Activated naive CD8-positive, alpha-beta T cell (primary cell): ENCODE results near the gene RPUSD1.

Source experiments
- H3K27ac Mint-ChIP-seq: one replicate; pipeline ENCODE4 v1.8.0; 2021; ENCODE audit warnings: mixed read lengths
- H3K27me3 Mint-ChIP-seq: one replicate; pipeline ENCODE4 v1.8.0; 2021; ENCODE audit warnings: mixed read lengths
- H3K36me3 Mint-ChIP-seq: one replicate; pipeline ENCODE4 v1.8.0; 2021; ENCODE audit warnings: mixed read lengths
- H3K4me1 Mint-ChIP-seq: one replicate; pipeline ENCODE4 v1.8.0; 2021; ENCODE audit warnings: low read depth, mixed read lengths
- H3K4me3 Mint-ChIP-seq: one replicate; pipeline ENCODE4 v1.8.0; 2021; ENCODE audit warnings: mild to moderate bottlenecking, mixed read lengths
- H3K9me3 Mint-ChIP-seq: one replicate; pipeline ENCODE4 v1.8.0; 2021; ENCODE audit warnings: low read depth, mixed read lengths

The RPUSD1 gene

DNA sequence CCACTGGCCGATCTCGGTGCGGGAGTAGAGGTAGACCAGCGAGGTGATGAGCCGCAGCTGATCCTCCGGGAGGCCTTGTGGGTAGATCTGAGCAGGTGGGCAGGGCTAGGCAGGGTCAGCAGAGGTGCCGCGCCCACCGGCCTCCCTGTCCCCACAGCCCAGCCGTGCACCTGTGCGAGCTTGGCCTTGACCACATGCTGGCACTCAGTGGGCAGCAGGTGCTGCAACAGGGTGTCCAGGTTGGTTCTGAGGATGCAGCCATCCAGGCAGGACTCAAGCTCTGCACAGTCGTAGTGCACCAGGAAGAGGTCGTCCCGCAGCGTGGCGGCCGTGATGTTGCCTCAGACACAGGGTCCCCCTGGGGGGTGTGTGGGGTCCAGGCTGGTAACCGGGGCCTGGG lies 15.2 kb downstream of the RPUSD1 start:
- Mint-ChIP-seq H3K4me3 (no peak overlapping the region), H3K27me3 (peaks cover 2% of the 10 kb centered on the region), H3K36me3 (no peaks in the 10 kb centered on the region), H3K9me3 (no peaks in the 10 kb centered on the region), H3K4me1 (no peaks in the 10 kb centered on the region), H3K27ac (no peak overlapping the region)

- H3K36me3 Mint-ChIP-seq, result no peaks in the 10 kb centered on the region
- no peak overlapping the region for H3K4me3 Mint-ChIP-seq
- no peak overlapping the region for H3K27ac Mint-ChIP-seq
- no peaks in the 10 kb centered on the region for H3K4me1 Mint-ChIP-seq
- H3K9me3 Mint-ChIP-seq, result no peaks in the 10 kb centered on the region
- no peaks in the 10 kb centered on the region for H3K27me3 Mint-ChIP-seq
Observed at GRCh38 chr16:770411-770810, 17.8 kb downstream of the RPUSD1 start.

DNA sequence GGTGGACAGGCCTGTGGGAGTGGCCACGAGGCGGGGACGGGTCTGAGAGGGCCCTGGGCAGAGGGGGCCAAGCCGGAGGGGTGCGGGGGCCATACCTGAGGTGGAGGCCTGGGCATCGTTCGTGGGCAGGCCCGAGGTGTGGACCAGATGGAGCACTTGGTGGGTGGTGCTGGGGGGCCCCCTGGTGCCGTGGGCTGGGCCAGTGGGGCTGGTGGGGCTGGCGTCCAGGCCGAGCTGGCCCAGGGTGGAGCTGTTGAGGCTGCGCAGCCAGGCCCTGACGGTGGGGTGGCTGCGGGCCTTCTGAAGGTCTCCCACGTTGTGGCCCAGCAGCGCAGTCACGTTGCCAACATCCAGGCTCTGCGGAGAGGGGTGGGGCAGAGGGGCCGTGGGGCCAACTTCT lies 18.2 kb downstream of the RPUSD1 start:
- H3K4me3 Mint-ChIP-seq, result no peak overlapping the region
- H3K36me3 Mint-ChIP-seq, result no peaks in the 10 kb centered on the region
- H3K9me3 Mint-ChIP-seq, result no peaks in the 10 kb centered on the region
- H3K27me3 Mint-ChIP-seq, result no peaks in the 10 kb centered on the region
- H3K27ac Mint-ChIP-seq, result no peak overlapping the region
- no peaks in the 10 kb centered on the region for H3K4me1 Mint-ChIP-seq

DNA sequence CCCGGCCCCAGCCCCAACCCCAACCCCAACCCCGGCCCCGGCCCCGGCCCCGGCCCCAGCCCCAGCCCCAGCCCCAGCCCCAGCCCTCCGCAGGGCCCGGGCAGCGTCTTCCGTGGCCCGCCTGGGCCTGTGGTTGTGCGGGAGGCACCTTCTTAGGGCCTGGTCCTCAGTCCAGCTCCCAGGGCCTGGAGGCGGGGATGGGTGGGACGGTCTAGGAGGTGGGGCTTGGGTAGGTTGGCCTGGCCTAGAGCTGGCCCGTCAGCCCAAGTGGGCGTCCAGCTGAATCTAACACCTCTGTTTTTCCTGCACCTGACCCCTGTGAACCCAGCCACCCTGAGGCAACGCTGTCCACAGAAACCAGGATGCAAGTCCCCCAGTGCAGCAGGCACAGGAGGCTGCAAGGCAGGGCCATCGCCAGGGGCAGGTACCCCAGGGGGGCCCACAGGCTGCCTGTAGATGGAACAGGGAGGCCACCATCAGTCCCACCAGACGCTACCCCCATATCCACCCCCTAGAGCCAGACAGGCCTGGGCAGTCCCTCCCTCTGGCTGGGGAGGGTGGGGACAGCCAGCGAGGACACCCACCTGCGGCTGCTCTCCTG lies 18.9 kb downstream of the RPUSD1 start:
- Mint-ChIP-seq H3K36me3 (no peaks in the 10 kb centered on the region), H3K9me3 (no peaks in the 10 kb centered on the region), H3K4me3 (no peak overlapping the region), H3K27ac (no peak overlapping the region), H3K27me3 (no peaks in the 10 kb centered on the region), H3K4me1 (no peaks in the 10 kb centered on the region)

GRCh38 chr16:768428-768827 lies 19.8 kb downstream of the RPUSD1 start:
- H3K9me3 Mint-ChIP-seq, result no peaks in the 10 kb centered on the region
- H3K4me1 Mint-ChIP-seq, result no peaks in the 10 kb centered on the region
- no peak overlapping the region for H3K4me3 Mint-ChIP-seq
- H3K36me3 Mint-ChIP-seq, result no peaks in the 10 kb centered on the region
- H3K27ac Mint-ChIP-seq, result no peak overlapping the region
- H3K27me3 Mint-ChIP-seq, result no peaks in the 10 kb centered on the region

DNA sequence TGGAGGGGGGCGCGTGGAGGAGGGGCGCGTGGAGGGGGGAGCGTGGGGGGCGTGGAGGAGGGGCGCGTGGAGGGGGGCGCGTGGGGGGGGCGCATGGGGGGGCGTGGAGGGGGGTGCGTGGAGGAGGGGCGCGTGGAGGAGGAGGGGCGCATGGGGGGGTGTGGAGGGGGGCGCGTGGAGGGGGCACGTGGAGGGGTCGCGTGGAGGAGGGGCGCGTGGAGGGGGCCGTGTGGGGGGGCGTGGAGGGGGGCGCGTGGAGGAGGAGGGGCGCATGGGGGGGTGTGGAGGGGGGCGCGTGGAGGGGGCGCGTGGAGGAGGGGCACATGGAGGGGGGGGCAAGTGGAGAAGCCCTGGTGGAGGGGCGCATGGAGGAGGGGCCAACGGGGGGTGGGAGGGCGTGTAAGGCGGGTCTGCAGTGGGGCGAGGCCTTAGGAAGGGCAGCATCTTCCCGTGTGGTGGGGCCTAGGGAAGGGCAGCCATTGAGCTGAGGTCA lies 20.4 kb downstream of the RPUSD1 start:
- H3K4me1 Mint-ChIP-seq, result no peaks in the 10 kb centered on the region
- no peaks in the 10 kb centered on the region for H3K36me3 Mint-ChIP-seq
- no peak overlapping the region for H3K27ac Mint-ChIP-seq
- no peaks in the 10 kb centered on the region for H3K9me3 Mint-ChIP-seq
- H3K4me3 Mint-ChIP-seq, result no peak overlapping the region
- no peaks in the 10 kb centered on the region for H3K27me3 Mint-ChIP-seq

DNA sequence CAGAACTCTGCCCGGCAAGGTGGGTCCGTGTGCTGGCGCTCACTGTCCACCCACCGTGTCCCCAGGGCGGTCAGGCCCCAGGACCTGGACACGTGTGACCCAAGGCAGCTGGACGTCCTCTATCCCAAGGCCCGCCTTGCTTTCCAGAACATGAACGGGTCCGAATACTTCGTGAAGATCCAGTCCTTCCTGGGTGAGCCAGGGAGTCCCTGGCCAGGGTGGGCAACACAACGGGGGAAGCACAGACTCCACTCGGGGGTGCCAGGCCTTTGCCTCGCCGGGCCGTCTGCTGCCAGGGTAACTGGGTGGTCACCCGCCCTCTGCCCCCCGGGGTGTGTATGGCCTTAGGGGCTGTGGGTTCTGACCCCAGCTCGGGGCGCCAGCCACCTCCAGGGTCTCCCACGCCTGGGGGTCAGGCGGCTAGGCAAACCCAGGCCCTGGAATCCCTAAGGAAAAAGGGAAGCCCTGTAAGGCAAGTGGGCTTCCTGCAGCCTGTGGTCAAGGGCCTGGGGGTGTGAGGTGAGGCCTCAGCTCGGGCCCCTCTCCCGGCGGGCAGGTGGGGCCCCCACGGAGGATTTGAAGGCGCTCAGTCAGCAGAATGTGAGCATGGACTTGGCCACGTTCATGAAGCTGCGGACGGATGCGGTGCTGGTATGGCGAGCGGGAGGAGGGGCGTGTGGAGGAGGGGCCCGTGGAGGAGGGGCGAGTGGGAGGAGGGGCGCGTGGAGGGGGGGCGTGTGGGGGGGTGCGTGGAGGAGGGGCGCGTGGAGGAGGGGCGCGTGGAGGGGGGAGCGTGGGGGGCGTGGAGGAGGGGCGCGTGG lies 21.2 kb downstream of the RPUSD1 start:
- Mint-ChIP-seq H3K9me3 (no peaks in the 10 kb centered on the region), H3K4me1 (no peaks in the 10 kb centered on the region), H3K27me3 (no peaks in the 10 kb centered on the region), H3K27ac (no peak overlapping the region), H3K4me3 (no peak overlapping the region), H3K36me3 (no peaks in the 10 kb centered on the region)

GRCh38 chr16:766008-766819 lies 22.0 kb downstream of the RPUSD1 start:
- no peaks in the 10 kb centered on the region for H3K4me1 Mint-ChIP-seq
- no peaks in the 10 kb centered on the region for H3K9me3 Mint-ChIP-seq
- H3K27ac Mint-ChIP-seq, result no peak overlapping the region
- H3K27me3 Mint-ChIP-seq, result no peaks in the 10 kb centered on the region
- no peaks in the 10 kb centered on the region for H3K36me3 Mint-ChIP-seq
- H3K4me3 Mint-ChIP-seq, result no peak overlapping the region

DNA sequence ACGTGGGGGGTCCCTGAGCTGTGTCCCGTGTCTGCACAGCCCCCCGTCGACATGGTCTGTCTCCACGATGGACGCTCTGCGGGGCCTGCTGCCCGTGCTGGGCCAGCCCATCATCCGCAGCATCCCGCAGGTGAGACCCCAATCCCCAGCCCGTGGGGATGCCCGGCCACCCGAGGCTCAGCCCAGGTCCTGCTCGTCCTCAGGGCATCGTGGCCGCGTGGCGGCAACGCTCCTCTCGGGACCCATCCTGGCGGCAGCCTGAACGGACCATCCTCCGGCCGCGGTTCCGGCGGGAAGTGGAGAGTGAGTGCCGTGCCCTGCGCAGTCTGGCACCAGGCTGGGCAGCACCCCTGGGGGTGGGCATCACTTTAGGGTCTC lies 22.7 kb downstream of the RPUSD1 start:
- Mint-ChIP-seq H3K36me3 (no peaks in the 10 kb centered on the region), H3K27ac (no peak overlapping the region), H3K4me1 (no peaks in the 10 kb centered on the region)

GRCh38 chr16:764848-765487 lies 23.2 kb downstream of the RPUSD1 start:
- H3K27ac Mint-ChIP-seq, result no peak overlapping the region
- H3K4me1 Mint-ChIP-seq, result no peaks in the 10 kb centered on the region
- H3K9me3 Mint-ChIP-seq, result no peaks in the 10 kb centered on the region
- no peak overlapping the region for H3K4me3 Mint-ChIP-seq
- no peaks in the 10 kb centered on the region for H3K36me3 Mint-ChIP-seq
- no peaks in the 10 kb centered on the region for H3K27me3 Mint-ChIP-seq

More for the DNA sequence above, 22.7 kb downstream of the RPUSD1 start:
- no peak overlapping the region for H3K4me3 Mint-ChIP-seq
- H3K9me3 Mint-ChIP-seq, result no peaks in the 10 kb centered on the region
- no peaks in the 10 kb centered on the region for H3K27me3 Mint-ChIP-seq

GRCh38 chr16:764184-764750 lies 23.9 kb downstream of the RPUSD1 start:
- no peaks in the 10 kb centered on the region for H3K9me3 Mint-ChIP-seq
- H3K27me3 Mint-ChIP-seq, result peaks cover 2% of the 10 kb centered on the region
- no peaks in the 10 kb centered on the region for H3K4me1 Mint-ChIP-seq
- no peaks in the 10 kb centered on the region for H3K36me3 Mint-ChIP-seq
- no peak overlapping the region for H3K4me3 Mint-ChIP-seq
- H3K27ac Mint-ChIP-seq, result no peak overlapping the region

GRCh38 chr16:763369-764183 lies 24.6 kb downstream of the RPUSD1 start:
- H3K4me1 Mint-ChIP-seq, result no peaks in the 10 kb centered on the region
- no peak overlapping the region for H3K4me3 Mint-ChIP-seq
- no peaks in the 10 kb centered on the region for H3K9me3 Mint-ChIP-seq
- no peak overlapping the region for H3K27ac Mint-ChIP-seq
- H3K27me3 Mint-ChIP-seq, result peaks cover 2% of the 10 kb centered on the region
- no peaks in the 10 kb centered on the region for H3K36me3 Mint-ChIP-seq

- H3K9me3 Mint-ChIP-seq, result no peaks in the 10 kb centered on the region
- peaks cover 3% of the 10 kb centered on the region for H3K27me3 Mint-ChIP-seq
Observed at GRCh38 chr16:762595-763268, 25.4 kb downstream of the RPUSD1 start.

More at GRCh38 chr16:762595-763268, 25.4 kb downstream of the RPUSD1 start:
- Mint-ChIP-seq H3K4me3 (no peak overlapping the region), H3K27ac (no peak overlapping the region), H3K4me1 (no peaks in the 10 kb centered on the region), H3K36me3 (no peaks in the 10 kb centered on the region)
